ENCODE measurements around the gene NUCB1. TPM values are rescaled to one million over a fixed set of nuclear protein-coding genes. Genes with fewer than 3 reads are reported as not detected.
A peak's percentile ranks its signal among the peaks of the same experiment; 100 is the strongest.

NUCB1 gene
- total RNA-seq, 1 experiment from 2014 or later, result 106 TPM

- DNase-seq (ENCODE audit: low read depth), result no peak
Observed at GRCh38 chr19:48934837-48935236, 34.7 kb downstream of the NUCB1 start.

DNA sequence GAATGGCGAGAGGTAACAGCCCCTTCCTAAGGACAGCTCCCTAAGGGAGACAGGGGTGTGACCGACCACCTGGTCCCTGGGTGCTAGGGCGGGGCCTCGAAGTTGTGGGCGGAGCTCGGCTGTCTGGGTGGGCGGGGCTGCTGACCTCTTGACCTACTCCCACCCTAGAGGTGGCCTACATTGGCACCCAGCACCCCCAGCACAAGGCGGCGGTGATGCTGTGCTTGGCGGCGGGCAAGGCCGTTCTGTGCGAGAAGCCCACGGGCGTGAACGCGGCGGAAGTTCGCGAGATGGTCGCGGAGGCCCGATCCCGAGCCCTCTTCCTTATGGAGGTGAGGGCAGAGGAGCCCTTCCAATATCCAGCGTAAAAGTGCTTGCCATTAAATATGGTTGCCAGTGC, 35.8 kb downstream of the NUCB1 start:
- DNase-seq (ENCODE audit: low read depth), result no peak

DNA sequence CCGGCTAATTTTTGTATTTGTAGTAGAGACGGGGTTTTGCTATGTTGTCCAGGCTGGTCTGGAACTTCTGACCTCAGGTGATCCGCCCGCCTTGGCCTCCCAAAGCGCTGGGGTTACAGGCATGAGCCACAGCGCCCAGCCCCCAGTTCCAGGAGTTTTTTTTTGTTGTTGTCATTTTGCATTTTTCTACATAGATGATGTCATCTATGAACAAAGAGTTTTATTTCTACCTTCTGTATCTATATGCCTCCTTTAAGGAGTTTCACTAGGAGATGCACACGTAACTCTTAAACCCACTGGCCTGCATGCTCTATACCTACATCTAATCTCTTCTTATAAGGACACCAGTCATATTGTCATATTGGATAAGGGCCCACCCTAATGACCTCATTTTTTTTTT, 38.1 kb downstream of the NUCB1 start:
- DNase-seq (ENCODE audit: low read depth), result no peak

DNA sequence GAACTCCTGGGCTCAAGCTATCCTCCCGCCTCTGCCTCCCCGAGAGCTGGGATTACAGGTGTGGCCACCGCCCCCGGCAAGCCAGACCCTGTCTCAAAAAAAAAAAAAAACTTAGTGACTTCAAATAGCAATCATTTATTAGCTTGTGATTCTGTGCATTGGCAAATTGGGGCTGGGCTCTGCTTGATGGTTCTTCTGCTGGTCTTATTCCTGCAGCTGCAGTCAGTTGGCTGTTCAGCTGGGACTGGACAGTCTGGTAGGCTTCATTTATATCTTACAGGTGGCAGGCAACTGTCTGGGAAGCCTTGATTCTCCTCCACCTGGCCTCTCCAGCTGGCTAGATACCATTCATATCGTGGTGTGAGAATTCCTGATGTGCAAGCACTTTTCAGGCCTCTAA, 40.8 kb downstream of the NUCB1 start:
- DNase-seq (ENCODE audit: low read depth), result no peak

DNA sequence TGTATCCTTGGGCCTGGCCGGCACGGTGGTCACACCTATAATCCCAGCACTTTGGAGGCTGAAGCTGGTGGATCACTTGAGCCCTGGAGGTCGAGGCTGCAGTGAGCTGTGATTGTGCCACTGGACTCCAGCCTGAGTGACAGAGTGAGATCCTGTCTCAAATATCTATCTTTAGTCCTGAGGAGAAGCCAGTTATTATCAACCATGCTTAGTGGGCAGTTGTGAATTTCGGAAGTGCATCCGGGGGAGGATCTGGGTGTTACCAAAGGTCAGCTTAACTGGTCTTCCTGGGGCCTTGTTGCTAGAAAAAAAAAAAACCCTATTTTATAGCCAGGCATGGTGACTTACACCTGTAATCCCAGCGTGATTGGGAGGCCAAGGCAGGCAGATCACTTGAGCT, 43.0 kb downstream of the NUCB1 start:
- DNase-seq (ENCODE audit: low read depth), result no peak

- no peak for DNase-seq (ENCODE audit: low read depth)
Observed at GRCh38 chr19:48945415-48945814, 45.3 kb downstream of the NUCB1 start.

- DNase-seq (ENCODE audit: low read depth), result no peak
Observed at GRCh38 chr19:48945817-48946216, 45.7 kb downstream of the NUCB1 start.

DNA sequence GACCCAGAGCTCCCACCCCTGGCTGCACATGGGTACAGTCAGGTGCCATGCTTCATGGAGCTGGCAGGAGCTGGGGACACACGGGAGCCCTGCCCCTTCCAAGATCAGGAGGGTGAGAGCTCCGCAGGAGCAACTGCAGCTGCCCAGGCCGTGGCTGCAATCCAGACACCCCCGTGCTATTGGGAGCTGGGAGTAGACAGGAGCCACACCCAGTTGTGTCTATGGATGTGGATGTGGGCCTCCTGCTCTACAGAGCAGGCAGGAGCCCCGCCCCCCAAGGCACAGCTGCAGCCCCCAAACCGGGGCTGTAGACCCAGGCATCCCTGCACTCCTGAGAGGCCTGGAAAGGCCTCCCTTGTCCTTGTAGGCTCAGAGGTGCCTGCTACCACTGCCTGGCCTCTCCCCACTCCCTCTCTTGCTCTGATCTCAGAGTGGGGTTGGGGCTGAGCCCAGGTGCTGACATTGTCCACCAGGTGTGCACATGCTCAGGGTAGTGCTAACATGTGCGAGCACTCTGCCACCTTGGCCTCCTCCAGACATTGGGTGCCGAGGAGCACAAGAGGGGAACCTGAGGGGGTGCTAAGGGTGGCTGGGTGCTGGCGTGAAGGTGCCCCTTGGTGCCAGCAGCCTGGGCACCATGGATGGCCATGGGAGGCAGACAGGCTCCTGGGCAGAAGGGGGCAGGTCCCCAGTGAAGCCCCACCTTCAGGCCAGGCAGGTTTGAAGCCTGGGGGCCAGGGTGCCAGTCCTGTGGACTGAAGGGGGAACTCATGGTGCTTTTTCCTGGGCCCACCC, 46.5 kb downstream of the NUCB1 start:
- no peak for DNase-seq (ENCODE audit: low read depth)

GRCh38 chr19:48947258-48947542, 47.1 kb downstream of the NUCB1 start:
- DNase-seq (ENCODE audit: low read depth), result no peak

GRCh38 chr19:48950159-48950558, 50.0 kb downstream of the NUCB1 start:
- DNase-seq (ENCODE audit: low read depth), result no peak

DNA sequence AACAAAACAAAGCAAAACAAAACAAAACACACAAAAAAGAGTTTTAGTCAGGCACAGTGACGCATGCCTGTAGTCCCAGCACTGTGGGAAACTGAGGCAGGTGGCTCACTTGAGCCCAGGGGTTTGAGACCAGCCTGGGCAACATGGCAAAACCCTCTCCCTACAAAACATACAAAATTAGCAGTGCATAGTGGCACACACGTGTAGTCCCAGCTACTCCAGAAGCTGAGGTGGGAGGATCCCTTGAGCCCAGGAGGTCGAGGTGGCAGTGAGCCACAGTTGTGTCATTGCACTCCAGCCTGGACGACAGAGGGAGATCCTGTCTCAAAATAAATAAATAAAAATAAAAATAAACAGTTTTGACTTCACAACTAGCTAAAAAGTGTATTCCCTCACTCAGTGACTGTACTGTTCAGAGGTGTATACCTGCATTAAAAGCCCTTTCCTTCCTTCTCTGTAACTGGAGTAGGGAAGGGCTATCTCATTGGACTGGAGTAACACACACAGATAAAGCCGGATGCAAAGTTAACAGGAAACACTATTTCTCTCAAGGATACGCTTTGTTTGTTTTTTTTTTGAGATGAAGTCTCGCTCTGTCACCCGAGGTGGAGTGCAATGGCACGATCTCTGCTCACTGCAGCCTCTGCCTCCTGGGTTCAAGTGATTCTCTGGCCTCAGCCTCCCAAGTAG, 50.9 kb downstream of the NUCB1 start:
- DNase-seq (ENCODE audit: low read depth), result no peak

GRCh38 chr19:48953141-48953540, 53.0 kb downstream of the NUCB1 start:
- no peak for DNase-seq (ENCODE audit: low read depth)

- no peak for DNase-seq (ENCODE audit: low read depth)
Observed at GRCh38 chr19:48953990-48954594, 54.0 kb downstream of the NUCB1 start.

DNA sequence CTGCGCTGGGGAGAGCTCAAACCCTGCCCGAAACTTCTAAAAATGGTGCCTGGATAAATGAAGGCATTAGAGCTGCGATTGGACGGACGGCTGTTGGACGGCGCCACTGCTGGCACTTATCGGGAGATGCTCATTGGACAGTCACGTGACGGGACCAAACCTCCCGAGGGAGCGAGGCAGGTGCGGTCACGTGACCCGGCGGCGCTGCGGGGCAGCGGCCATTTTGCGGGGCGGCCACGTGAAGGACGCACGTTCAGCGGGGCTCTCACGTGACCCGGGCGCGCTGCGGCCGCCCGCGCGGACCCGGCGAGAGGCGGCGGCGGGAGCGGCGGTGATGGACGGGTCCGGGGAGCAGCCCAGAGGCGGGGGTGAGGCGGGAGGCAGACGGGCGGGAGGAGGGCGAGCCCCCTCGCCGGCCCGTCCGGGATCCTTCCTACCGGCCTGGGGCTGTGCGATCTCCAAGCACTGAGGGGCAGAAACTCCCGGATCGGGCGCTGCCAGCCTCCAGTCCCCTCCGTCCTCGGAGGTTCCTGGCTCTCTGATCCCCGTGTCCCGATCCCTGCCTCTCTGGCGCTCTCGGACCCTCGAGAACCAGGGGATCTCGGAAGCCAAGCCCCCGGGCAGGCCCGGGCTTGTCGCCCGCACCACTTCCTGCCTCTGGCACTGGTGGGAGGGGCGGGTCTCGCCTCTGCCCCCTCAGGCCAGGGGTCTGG, 54.6 kb downstream of the NUCB1 start, which contains the start of gene BAX:
TSS of gene BAX (plus strand) at position 281 of the 713 bp plus-strand sequence. CDS start at position 335, 54 bp downstream.
- DNase-seq (ENCODE audit: low read depth), result peak; percentile 99

DNA sequence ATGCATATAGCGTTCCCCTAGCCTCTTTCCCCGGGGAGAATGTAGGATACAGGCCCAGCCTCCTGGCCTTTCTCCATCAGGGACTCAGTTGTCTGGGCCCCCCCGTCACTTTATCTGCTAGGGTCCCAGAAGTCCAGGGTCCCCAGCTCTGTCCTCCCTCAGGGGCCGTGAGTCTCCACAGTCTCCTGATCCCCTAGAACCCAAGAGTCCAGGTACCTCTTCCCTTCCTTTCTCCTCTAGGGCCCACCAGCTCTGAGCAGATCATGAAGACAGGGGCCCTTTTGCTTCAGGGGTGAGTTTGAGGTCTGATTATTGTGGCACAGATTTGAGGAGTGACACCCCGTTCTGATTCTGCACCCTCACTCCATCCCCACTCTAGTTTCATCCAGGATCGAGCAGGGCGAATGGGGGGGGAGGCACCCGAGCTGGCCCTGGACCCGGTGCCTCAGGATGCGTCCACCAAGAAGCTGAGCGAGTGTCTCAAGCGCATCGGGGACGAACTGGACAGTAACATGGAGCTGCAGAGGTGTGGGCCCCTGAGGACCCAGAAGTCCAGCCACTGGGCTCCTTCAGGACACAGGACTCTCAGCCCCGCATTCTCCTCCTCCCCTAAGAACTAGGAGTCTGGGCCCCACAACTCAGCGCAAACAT, 55.3 kb downstream of the NUCB1 start:
- no peak for DNase-seq (ENCODE audit: low read depth)

DNA sequence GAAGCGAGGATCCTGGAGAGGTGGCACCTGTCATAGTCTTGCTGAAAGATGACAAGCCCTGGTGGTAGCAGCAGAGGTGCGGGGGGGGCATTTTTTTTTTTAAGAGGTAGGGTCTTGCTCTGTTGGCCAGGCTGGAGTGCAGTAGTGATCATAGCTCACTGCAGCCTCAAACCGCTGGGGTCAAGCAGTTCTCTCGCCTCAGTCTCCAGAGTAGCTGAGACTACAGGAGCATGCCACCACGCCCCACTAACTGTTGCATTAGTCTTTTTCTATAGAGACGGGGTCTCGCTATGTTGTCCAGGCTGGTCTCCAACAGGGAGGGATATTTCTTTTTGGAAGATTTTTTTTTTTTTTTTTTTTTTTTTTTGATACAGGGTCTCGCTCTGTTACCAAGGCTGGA, 57.9 kb downstream of the NUCB1 start:
- no peak for DNase-seq (ENCODE audit: low read depth)

- DNase-seq (ENCODE audit: low read depth), result no peak
Observed at GRCh38 chr19:48959341-48960239, 59.5 kb downstream of the NUCB1 start.

DNA sequence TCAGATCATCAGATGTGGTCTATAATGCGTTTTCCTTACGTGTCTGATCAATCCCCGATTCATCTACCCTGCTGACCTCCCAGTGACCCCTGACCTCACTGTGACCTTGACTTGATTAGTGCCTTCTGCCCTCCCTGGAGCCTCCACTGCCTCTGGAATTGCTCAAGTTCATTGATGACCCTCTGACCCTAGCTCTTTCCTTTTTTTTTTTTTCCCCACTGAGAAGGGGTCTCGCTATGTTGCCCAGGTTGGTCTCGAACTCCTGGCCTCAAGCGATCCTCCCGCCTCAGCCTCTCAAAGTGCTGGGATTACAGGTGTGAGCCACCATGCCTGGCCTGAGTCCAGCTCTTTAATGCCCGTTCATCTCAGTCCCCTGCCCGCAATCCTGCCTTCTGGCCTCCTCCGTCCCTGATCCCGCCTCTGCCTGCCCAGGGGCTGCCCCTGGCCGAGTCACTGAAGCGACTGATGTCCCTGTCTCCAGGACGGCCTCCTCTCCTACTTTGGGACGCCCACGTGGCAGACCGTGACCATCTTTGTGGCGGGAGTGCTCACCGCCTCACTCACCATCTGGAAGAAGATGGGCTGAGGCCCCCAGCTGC, 61.0 kb downstream of the NUCB1 start:
- no peak for DNase-seq (ENCODE audit: low read depth)

DNA sequence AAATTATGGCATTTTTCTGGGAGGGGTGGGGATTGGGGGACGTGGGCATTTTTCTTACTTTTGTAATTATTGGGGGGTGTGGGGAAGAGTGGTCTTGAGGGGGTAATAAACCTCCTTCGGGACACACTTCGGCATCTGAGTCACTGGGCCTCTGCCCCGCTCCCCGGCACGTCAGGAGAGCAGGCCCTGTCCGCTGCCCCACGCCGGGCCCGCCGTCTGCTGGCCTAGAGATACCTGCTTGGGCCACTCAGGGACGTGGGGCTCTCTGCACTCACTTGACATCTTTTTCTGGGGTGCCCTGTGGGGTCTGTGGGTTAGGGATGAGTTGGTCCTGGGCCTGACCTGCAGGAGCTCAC, 61.5 kb downstream of the NUCB1 start:
- no peak for DNase-seq (ENCODE audit: low read depth)

- DNase-seq (ENCODE audit: low read depth), result peak; percentile 69
Observed at GRCh38 chr19:48962029-48962848, 62.1 kb downstream of the NUCB1 start.

Measured in Daoy (cell line).